Measurements from ENCODE around the gene AR. TPM values are rescaled to one million over a fixed set of nuclear protein-coding genes. Genes with fewer than 3 reads are reported as not detected.

Gene AR
- total and polyA plus RNA-seq, 7 donors, result 0.99 to 16.0 (median 7.3) TPM

DNA sequence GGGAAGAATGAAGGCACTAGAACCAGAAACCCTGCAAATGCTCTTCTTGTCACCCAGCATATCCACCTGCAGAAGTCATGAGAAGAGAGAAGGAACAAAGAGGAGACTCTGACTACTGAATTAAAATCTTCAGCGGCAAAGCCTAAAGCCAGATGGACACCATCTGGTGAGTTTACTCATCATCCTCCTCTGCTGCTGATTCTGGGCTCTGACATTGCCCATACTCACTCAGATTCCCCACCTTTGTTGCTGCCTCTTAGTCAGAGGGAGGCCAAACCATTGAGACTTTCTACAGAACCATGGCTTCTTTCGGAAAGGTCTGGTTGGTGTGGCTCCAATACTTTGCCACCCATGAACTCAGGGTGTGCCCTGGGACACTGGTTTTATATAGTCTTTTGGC, 181.7 kb downstream of the AR start:
- intact Hi-C loops (cut with DNase I), result loop anchor here in 1 of 2 donors (5.0 to 10.0 kb wide), 2 partner anchors 52 to 419 kb away; no protein-coding TSS in a partner anchor
- Histone ChIP-seq H3K27me3 (ENCODE audit: insufficient read depth in 3 of 3, low read length in 2 of 3) (peaks cover 0 to 3% (median 0%) of the 10 kb centered on the region in 3 donors), H3K36me3 (ENCODE audit: insufficient read depth in 1 of 2, low read depth in 1 of 2) (no peaks in the 10 kb centered on the region), H3K4me3 (no peak overlapping the region), H3K27ac (no peak overlapping the region), H3K4me1 (peaks cover 12% of the 10 kb centered on the region), H3K9me3 (no peaks in the 10 kb centered on the region)
- DNase-seq (no peak), ATAC-seq (no peak)
- TF ChIP-seq, protein P1, sequence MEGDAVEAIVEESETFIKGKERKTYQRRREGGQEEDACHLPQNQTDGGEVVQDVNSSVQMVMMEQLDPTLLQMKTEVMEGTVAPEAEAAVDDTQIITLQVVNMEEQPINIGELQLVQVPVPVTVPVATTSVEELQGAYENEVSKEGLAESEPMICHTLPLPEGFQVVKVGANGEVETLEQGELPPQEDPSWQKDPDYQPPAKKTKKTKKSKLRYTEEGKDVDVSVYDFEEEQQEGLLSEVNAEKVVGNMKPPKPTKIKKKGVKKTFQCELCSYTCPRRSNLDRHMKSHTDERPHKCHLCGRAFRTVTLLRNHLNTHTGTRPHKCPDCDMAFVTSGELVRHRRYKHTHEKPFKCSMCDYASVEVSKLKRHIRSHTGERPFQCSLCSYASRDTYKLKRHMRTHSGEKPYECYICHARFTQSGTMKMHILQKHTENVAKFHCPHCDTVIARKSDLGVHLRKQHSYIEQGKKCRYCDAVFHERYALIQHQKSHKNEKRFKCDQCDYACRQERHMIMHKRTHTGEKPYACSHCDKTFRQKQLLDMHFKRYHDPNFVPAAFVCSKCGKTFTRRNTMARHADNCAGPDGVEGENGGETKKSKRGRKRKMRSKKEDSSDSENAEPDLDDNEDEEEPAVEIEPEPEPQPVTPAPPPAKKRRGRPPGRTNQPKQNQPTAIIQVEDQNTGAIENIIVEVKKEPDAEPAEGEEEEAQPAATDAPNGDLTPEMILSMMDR (IDR thresholded peaks at IDR 0.05), result no peak
- WGBS, 3 donors, result 74 to 95% (median 83%) methylated on average over 2 of the region's 2 CpGs

DNA sequence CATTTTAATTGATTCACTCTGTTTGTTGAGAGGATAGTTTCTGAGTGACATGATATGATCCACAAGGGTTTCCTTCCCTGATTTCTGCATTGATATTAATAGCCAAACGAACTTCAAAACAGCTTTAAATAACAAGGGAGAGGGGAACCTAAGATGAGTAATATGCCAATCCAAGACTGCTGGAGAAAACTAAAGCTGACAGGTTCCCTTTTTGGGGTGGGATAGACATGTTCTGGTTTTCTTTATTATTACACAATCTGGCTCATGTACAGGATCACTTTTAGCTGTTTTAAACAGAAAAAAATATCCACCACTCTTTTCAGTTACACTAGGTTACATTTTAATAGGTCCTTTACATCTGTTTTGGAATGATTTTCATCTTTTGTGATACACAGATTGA, 182.2 kb downstream of the AR start:
- no peak for ATAC-seq
- peaks cover 0 to 3% (median 0%) of the 10 kb centered on the region in 3 donors for H3K27me3 ChIP-seq (ENCODE audit: insufficient read depth in 3 of 3, low read length in 2 of 3)
- H3K4me3 ChIP-seq, result no peak overlapping the region
- no peaks in the 10 kb centered on the region for H3K36me3 ChIP-seq (ENCODE audit: insufficient read depth in 1 of 2, low read depth in 1 of 2)
- TF ChIP-seq, protein P1 (IDR thresholded peaks at IDR 0.05), result no peak
- intact Hi-C loops (cut with DNase I), result loop anchor here in 1 of 2 donors (5.0 to 10.0 kb wide), 2 partner anchors 51 to 419 kb away; no protein-coding TSS in a partner anchor
- DNase-seq, result no peak
- peaks cover 12% of the 10 kb centered on the region for H3K4me1 ChIP-seq
- H3K27ac ChIP-seq, result no peak overlapping the region
- WGBS, 3 donors, result 19 to 71% (median 30%) methylated on average over 1 of the region's 1 CpG
- no peaks in the 10 kb centered on the region for H3K9me3 ChIP-seq

DNA sequence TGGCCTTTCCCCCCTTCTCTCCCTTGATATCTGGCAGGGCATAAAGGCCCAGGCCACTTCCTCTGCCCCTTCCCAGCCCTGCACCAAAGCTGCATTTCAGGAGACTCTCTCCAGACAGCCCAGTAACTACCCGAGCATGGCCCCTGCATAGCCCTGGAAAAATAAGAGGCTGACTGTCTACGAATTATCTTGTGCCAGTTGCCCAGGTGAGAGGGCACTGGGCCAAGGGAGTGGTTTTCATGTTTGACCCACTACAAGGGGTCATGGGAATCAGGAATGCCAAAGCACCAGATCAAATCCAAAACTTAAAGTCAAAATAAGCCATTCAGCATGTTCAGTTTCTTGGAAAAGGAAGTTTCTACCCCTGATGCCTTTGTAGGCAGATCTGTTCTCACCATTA, 183.8 kb downstream of the AR start:
- Histone ChIP-seq H3K27me3 (ENCODE audit: insufficient read depth in 3 of 3, low read length in 2 of 3) (peaks cover 0 to 3% (median 0%) of the 10 kb centered on the region in 3 donors), H3K4me1 (peaks cover 12% of the 10 kb centered on the region), H3K9me3 (no peaks in the 10 kb centered on the region), H3K4me3 (no peak overlapping the region), H3K36me3 (ENCODE audit: insufficient read depth in 1 of 2, low read depth in 1 of 2) (no peaks in the 10 kb centered on the region), H3K27ac (no peak overlapping the region)
- 29 to 36% (median 35%) methylated on average over 2 of the region's 2 CpGs for WGBS, 3 donors
- no peak for DNase-seq
- no peak for ATAC-seq
- TF ChIP-seq, protein P1 (IDR thresholded peaks at IDR 0.05), result no peak
- intact Hi-C loops (cut with DNase I), result loop anchor here in 1 of 2 donors (5.0 to 10.0 kb wide), 2 partner anchors 50 to 417 kb away; no protein-coding TSS in a partner anchor

DNA sequence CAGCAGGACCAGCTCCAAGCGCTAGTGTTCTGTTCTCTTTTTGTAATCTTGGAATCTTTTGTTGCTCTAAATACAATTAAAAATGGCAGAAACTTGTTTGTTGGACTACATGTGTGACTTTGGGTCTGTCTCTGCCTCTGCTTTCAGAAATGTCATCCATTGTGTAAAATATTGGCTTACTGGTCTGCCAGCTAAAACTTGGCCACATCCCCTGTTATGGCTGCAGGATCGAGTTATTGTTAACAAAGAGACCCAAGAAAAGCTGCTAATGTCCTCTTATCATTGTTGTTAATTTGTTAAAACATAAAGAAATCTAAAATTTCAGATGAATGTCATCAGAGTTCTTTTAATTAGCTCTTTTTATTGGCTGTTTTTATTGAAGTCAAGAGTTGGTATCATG, 186.5 kb downstream of the AR start:
- Histone ChIP-seq H3K4me3 (no peak overlapping the region), H3K4me1 (peaks cover 12% of the 10 kb centered on the region), H3K9me3 (no peaks in the 10 kb centered on the region), H3K27me3 (ENCODE audit: insufficient read depth in 3 of 3, low read length in 2 of 3) (peaks cover 0 to 3% (median 0%) of the 10 kb centered on the region in 3 donors), H3K36me3 (ENCODE audit: insufficient read depth in 1 of 2, low read depth in 1 of 2) (no peaks in the 10 kb centered on the region), H3K27ac (no peak overlapping the region)
- TF ChIP-seq, protein P1 (IDR thresholded peaks at IDR 0.05), result no peak
- 44 to 60% (median 53%) methylated on average over 2 of the region's 2 CpGs for WGBS, 3 donors
- intact Hi-C loops (cut with DNase I), result no loop called here
- DNase-seq (no peak), ATAC-seq (no peak)

DNA sequence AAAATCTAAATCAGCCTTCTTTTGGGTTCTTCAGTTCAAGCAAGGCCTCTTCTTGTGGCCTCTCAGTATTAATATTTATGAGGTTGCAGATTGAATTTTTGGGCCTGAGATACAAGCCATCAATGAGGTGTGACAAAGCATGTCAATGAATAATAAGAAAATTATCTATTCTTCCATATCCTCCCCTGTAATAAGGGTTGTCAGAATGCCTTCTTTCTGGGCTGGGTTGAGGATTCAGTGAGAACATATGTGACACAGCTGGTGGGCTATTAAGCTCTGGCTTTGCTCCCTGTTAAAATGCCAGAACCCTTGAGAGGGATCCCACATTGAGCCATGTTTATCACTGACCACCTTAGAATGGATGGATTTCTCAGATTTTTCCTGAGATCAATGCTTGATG, 187.2 kb downstream of the AR start:
- Histone ChIP-seq H3K9me3 (no peaks in the 10 kb centered on the region), H3K4me3 (no peak overlapping the region), H3K27me3 (ENCODE audit: insufficient read depth in 3 of 3, low read length in 2 of 3) (peaks cover 0 to 8% (median 0%) of the 10 kb centered on the region in 3 donors), H3K4me1 (peaks cover 11% of the 10 kb centered on the region), H3K36me3 (ENCODE audit: insufficient read depth in 1 of 2, low read depth in 1 of 2) (no peaks in the 10 kb centered on the region), H3K27ac (no peak overlapping the region)
- ATAC-seq (no peak), DNase-seq (no peak)
- intact Hi-C loops (cut with DNase I), result no loop called here
- TF ChIP-seq, protein P1 (IDR thresholded peaks at IDR 0.05), result no peak

Data from psoas muscle (tissue), 8 donors.